H9 (cell line): ENCODE measurements around the gene AP1S1. TPM values are rescaled to one million over a fixed set of nuclear protein-coding genes. Genes with fewer than 3 reads are reported as not detected.
"Not testable (repeated sequence)": the region's sequence is repeated elsewhere in the genome, so short reads cannot be mapped to it uniquely, and the experiment has no call there.

Source experiments
- DNase-seq: peaks from one replicate; pipeline ENCODE4 v3.0.0-alpha.2; 2017
- H2AFZ ChIP-seq: one replicate; pipeline ENCODE4 v1.6.1; 2013; ENCODE audit warnings: mild to moderate bottlenecking, low read length, control low read depth, moderate library complexity
- H2AK5ac ChIP-seq: 2 replicates; pipeline ENCODE4 v1.6.1; 2013; ENCODE audit warnings: low read length, control low read depth, mixed read lengths; ENCODE audit not compliant: insufficient read length
- H2BK120ac ChIP-seq: one replicate; pipeline ENCODE4 v1.6.1; 2013; ENCODE audit warnings: low read depth, mild to moderate bottlenecking, low read length, control low read depth, inconsistent platforms; ENCODE audit not compliant: poor library complexity, severe bottlenecking
- H2BK12ac ChIP-seq: 2 replicates; pipeline ENCODE4 v1.6.1; 2013; ENCODE audit warnings: low read length, control low read depth, mixed read lengths, low read depth; ENCODE audit not compliant: insufficient read length
- H2BK15ac ChIP-seq: 2 replicates; pipeline ENCODE4 v1.6.1; 2013; ENCODE audit warnings: low read depth, low read length, control low read depth
- H2BK20ac ChIP-seq: one replicate; pipeline ENCODE4 v1.6.1; 2013; ENCODE audit warnings: low read depth, mild to moderate bottlenecking, low read length, control low read depth, inconsistent platforms; ENCODE audit not compliant: poor library complexity, severe bottlenecking
- H2BK5ac ChIP-seq: 2 replicates; pipeline ENCODE4 v1.6.1; 2013; ENCODE audit warnings: low read length, control low read depth, mixed read lengths; ENCODE audit not compliant: insufficient read length
- H3K14ac ChIP-seq: 2 replicates; pipeline ENCODE4 v1.6.1; 2013; ENCODE audit warnings: low read length, control low read depth; ENCODE audit not compliant: insufficient read depth
- H3K18ac ChIP-seq: 2 replicates; pipeline ENCODE4 v1.6.1; 2013; ENCODE audit warnings: low read depth, mild to moderate bottlenecking, mixed read lengths, low read length, control low read depth; ENCODE audit not compliant: insufficient read length
- H3K23ac ChIP-seq: 2 replicates; pipeline ENCODE4 v1.6.1; 2013; ENCODE audit warnings: low read length, control low read depth, mixed read lengths, low read depth; ENCODE audit not compliant: insufficient read length
- H3K23me2 ChIP-seq: 2 replicates; pipeline ENCODE4 v1.6.1; 2013; ENCODE audit warnings: low read depth, mild to moderate bottlenecking, mixed read lengths, low read length, control low read depth; ENCODE audit not compliant: insufficient read length, poor library complexity, severe bottlenecking
- H3K27ac ChIP-seq: 2 replicates; pipeline ENCODE4 v1.5.1; 2013; ENCODE audit warnings: low read length, control low read depth, mixed read lengths, low read depth; ENCODE audit not compliant: insufficient read length
- H3K27me3 ChIP-seq: 2 replicates; pipeline ENCODE4 v1.6.1; 2013; ENCODE audit warnings: low read length, control low read depth, inconsistent platforms; ENCODE audit not compliant: insufficient read depth
- H3K4ac ChIP-seq: 2 replicates; pipeline ENCODE4 v1.6.1; 2013; ENCODE audit warnings: low read depth, mild to moderate bottlenecking, control low read depth, inconsistent platforms, low read length, moderate library complexity
- H3K4me1 ChIP-seq: 2 replicates; pipeline ENCODE4 v1.6.1; 2013; ENCODE audit warnings: low read length, control low read depth, inconsistent platforms; ENCODE audit not compliant: insufficient read depth
- H3K4me2 ChIP-seq: 2 replicates; pipeline ENCODE4 v1.6.1; 2013; ENCODE audit warnings: low read length, control low read depth, mixed read lengths; ENCODE audit not compliant: insufficient read length, insufficient read depth
- H3K56ac ChIP-seq: 2 replicates; pipeline ENCODE4 v1.6.1; 2013; ENCODE audit warnings: low read depth, mild to moderate bottlenecking, mixed read lengths, low read length, control low read depth; ENCODE audit not compliant: insufficient read length
- H3K79me1 ChIP-seq: 2 replicates; pipeline ENCODE4 v1.6.1; 2013; ENCODE audit warnings: low read depth, mild to moderate bottlenecking, moderate library complexity, low read length, control low read depth, inconsistent platforms; ENCODE audit not compliant: insufficient read depth, poor library complexity, severe bottlenecking
- H3K79me2 ChIP-seq: 2 replicates; pipeline ENCODE4 v1.6.1; 2013; ENCODE audit warnings: low read length, control low read depth, inconsistent platforms; ENCODE audit not compliant: insufficient read depth
- H3K9ac ChIP-seq: 2 replicates; pipeline ENCODE4 v1.6.1; 2013; ENCODE audit warnings: low read length, control low read depth, mixed read lengths; ENCODE audit not compliant: insufficient read length; ENCODE audit errors: extremely low read depth
- H3K9me3 ChIP-seq: one replicate; pipeline ENCODE4 v1.6.1; 2013; ENCODE audit warnings: low read depth, low read length, inconsistent platforms; ENCODE audit not compliant: control insufficient read depth
- H3T11ph ChIP-seq: one replicate; pipeline ENCODE4 v1.6.1; 2013; ENCODE audit warnings: mild to moderate bottlenecking, low read length, control low read depth, inconsistent platforms
- H4K20me1 ChIP-seq: one replicate; pipeline ENCODE4 v1.6.1; 2013; ENCODE audit not compliant: control insufficient read depth, insufficient read length, insufficient read depth
- H4K5ac ChIP-seq: 2 replicates; pipeline ENCODE4 v1.6.1; 2013; ENCODE audit warnings: low read depth, mild to moderate bottlenecking, mixed read lengths, low read length, control low read depth; ENCODE audit not compliant: insufficient read length
- H4K8ac ChIP-seq: replicated peaks from 2 replicates; pipeline ENCODE4 v1.6.1; 2013; ENCODE audit warnings: low read length, control low read depth, mixed read lengths, low read depth; ENCODE audit not compliant: insufficient read length
- H4K91ac ChIP-seq: 2 replicates; pipeline ENCODE4 v1.6.1; 2013; ENCODE audit warnings: low read depth, mild to moderate bottlenecking, moderate library complexity, mixed read lengths, low read length, control low read depth; ENCODE audit not compliant: insufficient read length
- H3K27ac Mint-ChIP-seq, 3 experiments: 2 replicates in 2 of 3; 3 replicates in 1 of 3; pipeline ENCODE4 v1.8.0; 2020 to 2021; ENCODE audit warnings: mixed read lengths in 3 of 3, mild to moderate bottlenecking in 1 of 3, moderate library complexity in 1 of 3
- H3K27me3 Mint-ChIP-seq: 2 replicates; pipeline ENCODE4 v1.8.0; 2021; ENCODE audit warnings: low read depth, mild to moderate bottlenecking, moderate library complexity, mixed read lengths
- H3K36me3 Mint-ChIP-seq, 3 experiments: 2 replicates in 2 of 3; 3 replicates in 1 of 3; pipeline ENCODE4 v1.8.0; 2020 to 2021; ENCODE audit warnings: low read depth in 3 of 3, mixed read lengths in 3 of 3; ENCODE audit not compliant: insufficient read depth in 1 of 3
- H3K4me1 Mint-ChIP-seq, 2 experiments: 2 replicates each; pipeline ENCODE4 v1.8.0; 2020; ENCODE audit warnings: mixed read lengths in 2 of 2
- H3K4me3 Mint-ChIP-seq, 2 experiments: 2 replicates in 1 of 2; 3 replicates in 1 of 2; pipeline ENCODE4 v1.8.0; 2020 to 2021; ENCODE audit warnings: mild to moderate bottlenecking in 2 of 2, mixed read lengths in 2 of 2, moderate library complexity in 1 of 2
- H3K9me3 Mint-ChIP-seq, 2 experiments: 2 replicates in 1 of 2; 3 replicates in 1 of 2; pipeline ENCODE4 v1.8.0; 2020; ENCODE audit warnings: mild to moderate bottlenecking in 2 of 2, mixed read lengths in 2 of 2, moderate library complexity in 1 of 2
- WGBS: extraction: QIAGEN DNeasy Blood & Tissue Kit; methylation state at CpG from one replicate; pipeline ENCODE4 v1.1.7; 2013; ENCODE audit warnings: missing lambda C conversion rate, low lambda C conversion rate, mixed read lengths; ENCODE audit not compliant: insufficient read length; ENCODE audit errors: extremely low coverage; 5-methylcytosine and 5-hydroxymethylcytosine counted together
- total RNA-seq: library from RNA; stranded (reverse); gene quantifications from 2 replicates; pipeline ENCODE4 v1.2.1, GENCODE V29; 2021
- TF ChIP-seq, protein P1 (sequence below): fragments of 200-600 bp; sonication (generic); conservative IDR thresholded peaks from 3 replicates; pipeline ENCODE4 v1.8.0; 2021; ENCODE audit warnings: antibody characterized with exemption, mild to moderate bottlenecking

Gene AP1S1
- total RNA-seq, 1 experiment from 2014 or later, result 65.2 TPM

DNA sequence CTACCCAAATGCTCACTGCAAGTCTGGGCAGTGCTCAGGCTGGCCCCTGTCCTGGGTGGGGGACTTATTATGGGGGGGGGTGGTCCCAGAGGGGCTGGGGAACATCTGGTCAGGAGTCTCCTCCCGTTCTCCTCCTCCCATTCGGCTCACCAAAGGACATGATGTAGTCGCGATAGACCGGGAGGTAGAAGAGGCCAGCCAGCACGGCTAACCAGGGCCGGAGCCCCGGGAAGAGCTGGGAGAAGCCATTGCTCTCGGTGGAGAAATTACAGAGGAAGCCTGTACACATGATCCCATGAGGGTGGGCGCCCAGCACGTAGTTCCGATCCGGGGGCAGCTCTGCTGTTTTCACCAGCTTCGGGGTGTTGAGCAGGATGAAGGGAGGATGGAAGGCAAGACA, 44.2 kb downstream of the AP1S1 start:
- H3K18ac ChIP-seq, result no peak overlapping the region
- no peaks in the 10 kb centered on the region for H3K79me2 ChIP-seq
- H3K14ac ChIP-seq, result no peak overlapping the region
- Mint-ChIP-seq H3K9me3 (no peaks in the 10 kb centered on the region), H3K4me3 (no peak overlapping the region), H3K4me1 (peaks cover 14 to 19% of the 10 kb centered on the region in 2 experiments), H3K36me3 (no peaks in the 10 kb centered on the region), H3K27ac (peak overlapping the region in 1 of 3 experiments; percentile 13; a peak in 1 of 7 replicates), H3K27me3 (peaks cover 12% of the 10 kb centered on the region)
- H3K23me2 ChIP-seq, result peaks cover 3% of the 10 kb centered on the region
- TF ChIP-seq, protein P1, sequence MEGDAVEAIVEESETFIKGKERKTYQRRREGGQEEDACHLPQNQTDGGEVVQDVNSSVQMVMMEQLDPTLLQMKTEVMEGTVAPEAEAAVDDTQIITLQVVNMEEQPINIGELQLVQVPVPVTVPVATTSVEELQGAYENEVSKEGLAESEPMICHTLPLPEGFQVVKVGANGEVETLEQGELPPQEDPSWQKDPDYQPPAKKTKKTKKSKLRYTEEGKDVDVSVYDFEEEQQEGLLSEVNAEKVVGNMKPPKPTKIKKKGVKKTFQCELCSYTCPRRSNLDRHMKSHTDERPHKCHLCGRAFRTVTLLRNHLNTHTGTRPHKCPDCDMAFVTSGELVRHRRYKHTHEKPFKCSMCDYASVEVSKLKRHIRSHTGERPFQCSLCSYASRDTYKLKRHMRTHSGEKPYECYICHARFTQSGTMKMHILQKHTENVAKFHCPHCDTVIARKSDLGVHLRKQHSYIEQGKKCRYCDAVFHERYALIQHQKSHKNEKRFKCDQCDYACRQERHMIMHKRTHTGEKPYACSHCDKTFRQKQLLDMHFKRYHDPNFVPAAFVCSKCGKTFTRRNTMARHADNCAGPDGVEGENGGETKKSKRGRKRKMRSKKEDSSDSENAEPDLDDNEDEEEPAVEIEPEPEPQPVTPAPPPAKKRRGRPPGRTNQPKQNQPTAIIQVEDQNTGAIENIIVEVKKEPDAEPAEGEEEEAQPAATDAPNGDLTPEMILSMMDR, result no peak
- H3K4me2 ChIP-seq, result no peak overlapping the region
- H3K4me1 ChIP-seq, result no peaks in the 10 kb centered on the region; the same call in 1 of the 2 replicates
- H4K5ac ChIP-seq, result no peak overlapping the region
- H4K8ac ChIP-seq, result no peak overlapping the region
- H3K23ac ChIP-seq, result no peak overlapping the region
- H3K27ac ChIP-seq, result no peak overlapping the region
- H2AK5ac ChIP-seq, result no peak overlapping the region
- no peak overlapping the region for H2BK15ac ChIP-seq
- WGBS, result no CpG with 5 or more reads among the region's 14 CpGs
- H3K79me1 ChIP-seq, result no peaks in the 10 kb centered on the region
- DNase-seq, result no peak
- no peak overlapping the region for H2BK120ac ChIP-seq
- no peaks in the 10 kb centered on the region for H4K20me1 ChIP-seq
- H3K9me3 ChIP-seq, result no peaks in the 10 kb centered on the region
- no peak overlapping the region for H4K91ac ChIP-seq
- H2BK20ac ChIP-seq, result no peak overlapping the region
- no peak overlapping the region for H3K4ac ChIP-seq
- H3K56ac ChIP-seq, result no peak overlapping the region
- no peak overlapping the region for H2BK12ac ChIP-seq
- H3K27me3 ChIP-seq, result no peaks in the 10 kb centered on the region
- H2AFZ ChIP-seq, result no peak overlapping the region
- H3T11ph ChIP-seq, result no peak overlapping the region
- H2BK5ac ChIP-seq, result no peak overlapping the region
- H3K9ac ChIP-seq, result no peak overlapping the region

DNA sequence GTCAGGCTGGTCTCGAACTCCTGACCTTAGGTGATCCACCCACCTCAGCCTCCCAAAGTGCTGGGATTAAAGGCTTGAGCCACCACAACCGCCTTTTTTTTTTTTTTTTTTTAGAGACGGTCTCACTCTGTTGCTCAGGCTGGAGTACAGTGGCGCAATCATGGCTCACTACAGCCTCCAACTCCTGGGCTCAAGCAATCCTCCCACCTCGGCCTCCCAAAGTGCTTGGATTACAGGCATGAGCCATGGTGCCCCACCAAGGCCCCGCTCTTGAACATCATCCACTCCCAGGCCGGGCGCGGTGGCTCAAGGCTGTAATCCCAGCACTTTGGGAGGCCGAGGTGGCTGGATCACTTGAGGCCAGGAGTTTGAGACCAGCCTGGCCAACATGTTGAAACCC, 45.2 kb downstream of the AP1S1 start:
- not testable (repeated sequence) for H3K23me2 ChIP-seq, H3K27ac ChIP-seq
- H3K27me3 Mint-ChIP-seq, result peaks cover 12% of the 10 kb centered on the region

More for the DNA sequence above, 45.2 kb downstream of the AP1S1 start:
- not testable (repeated sequence) for H3K4me1 ChIP-seq, H4K8ac ChIP-seq, H2BK5ac ChIP-seq, H3K14ac ChIP-seq, H3K9me3 ChIP-seq, H2BK12ac ChIP-seq, H3K4ac ChIP-seq, H3K18ac ChIP-seq, H2BK20ac ChIP-seq, H4K91ac ChIP-seq, H3K56ac ChIP-seq, H2BK120ac ChIP-seq, H3K9me3 Mint-ChIP-seq, H4K5ac ChIP-seq, H2BK15ac ChIP-seq, H3K79me2 ChIP-seq, H4K20me1 ChIP-seq, H3K27ac Mint-ChIP-seq, H3K27me3 ChIP-seq, H3K23ac ChIP-seq, H2AFZ ChIP-seq, H3T11ph ChIP-seq, H3K36me3 Mint-ChIP-seq, H3K79me1 ChIP-seq, H3K9ac ChIP-seq, H3K4me3 Mint-ChIP-seq, H2AK5ac ChIP-seq, DNase-seq, H3K4me2 ChIP-seq
- no CpG with 5 or more reads among the region's 10 CpGs for WGBS
- peaks cover 14 to 19% of the 10 kb centered on the region in 2 experiments for H3K4me1 Mint-ChIP-seq
